SJSA1 (cell line): ENCODE results near the gene UPF1. TPM values are rescaled to one million over a fixed set of nuclear protein-coding genes. Genes with fewer than 3 reads are reported as not detected.
"Not testable (repeated sequence)": the region's sequence is repeated elsewhere in the genome, so short reads cannot be mapped to it uniquely, and the experiment has no call there.

Source experiments
- DNase-seq, 2 experiments: peaks; one replicate each; pipeline ENCODE4 v3.0.0-alpha.2; 2015 to 2020; ENCODE audit warnings: low spot score in 2 of 2, low read depth in 1 of 2
- H3K27ac ChIP-seq: fragments of 250-450 bp; sonication (Bioruptor Pico); 2 replicates; pipeline ENCODE4 v1.5.1; 2020; ENCODE audit warnings: mild to moderate bottlenecking, moderate library complexity
- H3K27me3 ChIP-seq: fragments of 250-450 bp; sonication (Bioruptor Pico); replicated peaks from 2 replicates; pipeline ENCODE4 v1.5.1; 2020; ENCODE audit warnings: mild to moderate bottlenecking, moderate library complexity
- H3K36me3 ChIP-seq: fragments of 250-450 bp; sonication (Bioruptor Pico); 2 replicates; pipeline ENCODE4 v1.5.1; 2020; ENCODE audit warnings: mild to moderate bottlenecking
- H3K4me1 ChIP-seq: fragments of 250-450 bp; sonication (Bioruptor Pico); replicated peaks from 2 replicates; pipeline ENCODE4 v1.6.1; 2021; ENCODE audit warnings: mild to moderate bottlenecking
- H3K4me3 ChIP-seq: fragments of 250-450 bp; sonication (Bioruptor Pico); 2 replicates; pipeline ENCODE4 v1.5.1; 2020; ENCODE audit warnings: mild to moderate bottlenecking
- H3K9me3 ChIP-seq: fragments of 250-450 bp; sonication (Bioruptor Pico); replicated peaks from 2 replicates; pipeline ENCODE4 v1.5.1; 2020; ENCODE audit warnings: mild to moderate bottlenecking
- total RNA-seq: library from RNA; depleted of rRNA; stranded (reverse); fragments of >200 nt; shearing (Covaris generic); gene quantifications from 2 replicates; pipeline ENCODE4 v1.2.3, GENCODE V29; 2014

The UPF1 gene
- total RNA-seq, 1 experiment from 2014 or later = 68.1 TPM

DNA sequence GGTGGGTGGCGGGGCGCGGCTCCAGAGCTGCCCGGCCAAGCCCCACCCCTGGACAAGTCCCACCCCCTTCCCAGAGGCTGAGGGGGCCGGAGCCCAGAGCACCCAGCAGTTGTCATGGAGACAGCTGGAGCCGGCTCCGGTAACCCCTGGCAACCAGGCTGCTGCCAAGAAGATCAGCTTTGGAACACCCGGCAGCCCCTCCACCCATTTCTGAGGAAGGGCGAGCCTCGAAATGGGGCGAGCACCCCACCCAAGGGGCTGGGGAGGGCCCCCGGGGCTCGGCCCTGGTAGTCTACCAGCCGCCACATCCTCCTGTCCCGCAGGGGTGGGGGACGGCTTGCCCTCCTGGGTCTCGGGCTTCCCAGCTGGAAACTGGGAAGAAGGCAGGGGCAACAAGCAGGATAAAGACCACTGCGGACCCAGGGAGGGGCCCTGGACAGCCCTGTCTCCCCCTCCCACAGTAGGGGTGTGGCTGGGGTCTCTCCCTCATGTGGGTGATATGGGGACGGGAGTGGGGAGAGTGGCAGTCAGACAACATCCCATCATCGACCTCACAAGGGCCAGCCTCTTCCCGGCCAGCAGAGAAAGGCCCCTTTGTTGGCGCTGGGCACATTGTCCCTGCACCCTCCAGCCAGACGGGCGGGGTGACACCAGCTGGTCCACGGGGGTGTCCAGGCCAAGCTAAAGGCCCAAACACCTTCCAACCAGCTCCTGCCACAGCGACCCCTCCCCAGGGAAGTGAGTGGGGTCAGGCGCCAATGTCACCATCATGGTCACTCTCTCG, 62.7 kb downstream of the UPF1 start:
- no peak for DNase-seq

GRCh38 chr19:18895038-18895823, 63.5 kb downstream of the UPF1 start:
- DNase-seq = peak in 1 of 2 experiments; percentile 46
- peaks cover 22% of the 10 kb centered on the region for H3K27me3 ChIP-seq
- H3K36me3 ChIP-seq = peaks cover 14% of the 10 kb centered on the region
- peaks cover 9% of the 10 kb centered on the region for H3K4me1 ChIP-seq
- H3K4me3 ChIP-seq = peak overlapping the region; percentile 19
- no peak overlapping the region for H3K27ac ChIP-seq
- no peaks in the 10 kb centered on the region for H3K9me3 ChIP-seq

More for the DNA sequence above, 62.7 kb downstream of the UPF1 start:
- Histone ChIP-seq H3K4me1 (peaks cover 9% of the 10 kb centered on the region), H3K9me3 (no peaks in the 10 kb centered on the region), H3K27me3 (peaks cover 22% of the 10 kb centered on the region), H3K36me3 (peaks cover 6% of the 10 kb centered on the region; the same call in 1 of the 2 replicates), H3K27ac (no peak overlapping the region), H3K4me3 (no peak overlapping the region)

DNA sequence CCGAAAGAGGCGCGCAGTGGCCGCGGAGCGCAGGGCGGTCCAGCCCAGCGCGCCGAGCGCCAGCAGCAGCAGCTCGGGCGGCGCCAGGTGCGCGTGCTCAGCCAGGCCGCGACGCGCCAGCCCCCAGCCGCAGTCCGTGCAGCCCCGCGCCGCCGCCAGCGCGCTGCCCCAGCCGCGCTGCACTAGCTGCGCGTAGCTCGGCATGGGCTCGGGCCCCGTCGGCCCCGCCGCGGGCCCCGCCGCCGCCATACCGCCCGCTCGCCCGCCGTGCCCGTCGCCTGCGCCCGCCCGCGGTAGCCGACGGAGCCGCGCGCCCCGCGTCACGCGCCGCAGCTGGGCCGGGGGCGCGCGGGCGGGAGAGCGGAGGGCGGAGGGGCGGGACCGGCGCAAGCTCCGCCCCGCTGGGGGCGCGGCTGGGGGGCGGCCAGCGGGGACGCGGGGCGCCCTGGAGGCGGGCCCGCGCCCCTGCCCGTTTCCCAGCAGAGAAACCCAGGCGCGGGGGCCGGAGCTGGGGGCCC, 64.1 kb downstream of the UPF1 start, which contains the start of gene CERS1:
TSS of gene CERS1 (minus strand) at position 335 of the 518 bp plus-strand sequence. CDS start at position 249, 86 bp downstream.
- peaks cover 9% of the 10 kb centered on the region for H3K4me1 ChIP-seq
- no peak within 1 kb of the TSS for H3K27ac ChIP-seq
- H3K9me3 ChIP-seq = no peaks in the 10 kb centered on the region
- peaks cover 22% of the 10 kb centered on the region for H3K27me3 ChIP-seq
- peak within 1 kb of the TSS; percentile 19 for H3K4me3 ChIP-seq
- no peak for DNase-seq
- peaks cover 16% of the 10 kb centered on the region for H3K36me3 ChIP-seq

- Histone ChIP-seq H3K27me3 (peaks cover 20% of the 10 kb centered on the region), H3K4me1 (peaks cover 9% of the 10 kb centered on the region), H3K9me3 (no peaks in the 10 kb centered on the region), H3K4me3 (no peak overlapping the region), H3K36me3 (peaks cover 20% of the 10 kb centered on the region), H3K27ac (no peak overlapping the region)
- no peak for DNase-seq
Observed at GRCh38 chr19:18896421-18896841, 64.7 kb downstream of the UPF1 start.

GRCh38 chr19:18897094-18898029, 65.6 kb downstream of the UPF1 start:
- DNase-seq = no peak
- Histone ChIP-seq H3K27ac (no peak overlapping the region), H3K4me3 (no peak overlapping the region), H3K36me3 (peaks cover 24% of the 10 kb centered on the region), H3K9me3 (no peaks in the 10 kb centered on the region), H3K4me1 (peaks cover 9% of the 10 kb centered on the region), H3K27me3 (peaks cover 19% of the 10 kb centered on the region)

DNA sequence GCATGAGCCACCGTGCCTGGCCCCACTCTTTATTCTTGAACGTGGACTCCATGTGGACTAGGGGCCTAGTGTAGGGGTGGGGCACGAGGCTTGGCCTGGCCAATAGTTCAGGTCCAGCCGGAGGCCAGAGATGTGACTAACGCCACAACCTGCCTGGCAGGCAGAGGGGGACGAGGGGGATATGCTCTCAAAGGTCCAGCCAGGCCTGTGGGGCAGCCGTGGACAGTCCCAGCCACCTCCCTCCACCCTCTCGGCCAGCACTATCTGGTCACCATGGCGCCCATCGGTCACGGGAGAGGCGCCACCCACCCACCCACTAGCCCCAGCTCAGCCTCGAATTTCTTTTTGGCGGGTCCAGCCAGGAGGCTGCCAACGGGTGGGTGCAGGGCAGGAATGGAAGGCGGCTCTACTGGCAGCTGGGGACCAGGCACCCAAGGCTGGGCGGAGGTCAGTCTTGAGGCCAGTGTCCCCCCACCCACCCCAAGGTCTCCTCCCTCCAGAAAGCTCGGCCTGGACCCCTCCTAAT, 66.4 kb downstream of the UPF1 start:
- peak in 1 of 2 experiments; percentile 46 for DNase-seq
- Histone ChIP-seq H3K4me1 (peaks cover 9% of the 10 kb centered on the region), H3K9me3 (no peaks in the 10 kb centered on the region), H3K36me3 (peaks cover 24% of the 10 kb centered on the region), H3K27me3 (peaks cover 19% of the 10 kb centered on the region), H3K27ac (no peak overlapping the region), H3K4me3 (no peak overlapping the region)

- no peak overlapping the region for H3K27ac ChIP-seq
- peaks cover 16% of the 10 kb centered on the region for H3K27me3 ChIP-seq
Observed at GRCh38 chr19:18898607-18899408, 67.0 kb downstream of the UPF1 start.

DNA sequence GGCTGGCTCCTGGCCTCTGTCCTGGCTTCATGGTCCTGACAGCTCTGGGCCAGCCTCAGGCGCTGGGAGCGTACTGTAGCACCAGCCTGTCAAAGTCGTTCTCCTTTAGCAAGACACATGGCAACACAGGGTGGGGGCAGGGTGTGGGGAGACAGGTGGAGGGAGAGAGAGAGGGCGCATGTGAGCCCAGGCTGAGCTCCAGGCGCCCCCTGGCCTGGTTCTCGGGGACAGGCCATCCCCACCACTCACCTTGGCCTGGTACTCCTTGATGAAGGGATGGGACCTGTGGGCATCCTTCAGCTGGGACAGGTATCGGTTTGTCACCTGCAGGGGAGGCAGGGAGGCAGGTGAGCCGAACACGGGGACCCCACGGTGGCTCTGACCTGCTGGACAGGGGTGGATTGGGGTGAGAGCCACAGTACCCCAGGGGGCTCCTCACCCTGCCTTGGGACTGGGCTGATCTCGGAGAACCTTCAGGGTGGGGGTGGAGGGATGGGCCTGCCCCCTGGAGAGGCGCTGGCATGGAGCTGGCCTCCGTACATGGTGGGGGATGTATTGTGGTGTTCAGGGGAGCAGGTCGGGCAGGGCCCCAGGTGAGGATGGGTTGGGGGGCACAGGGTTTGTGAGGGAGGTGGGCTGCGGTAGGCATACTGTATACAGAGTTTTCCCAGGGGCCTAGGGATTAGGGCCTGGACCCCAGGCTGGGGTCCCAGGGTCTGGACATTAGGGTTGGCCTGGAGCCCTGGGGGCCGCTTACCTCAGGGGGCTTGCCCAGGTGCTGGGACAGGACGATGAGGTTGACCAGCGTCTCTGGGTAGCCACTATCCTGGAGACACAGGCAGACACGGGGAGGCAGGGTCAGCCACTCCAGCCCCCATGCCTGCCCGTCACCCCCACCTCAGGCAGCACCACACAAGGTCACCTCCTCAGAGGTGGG, 68.1 kb downstream of the UPF1 start:
- Histone ChIP-seq H3K4me3 (no peak overlapping the region), H3K27ac (no peak overlapping the region), H3K4me1 (peaks cover 9% of the 10 kb centered on the region), H3K9me3 (no peaks in the 10 kb centered on the region), H3K27me3 (peaks cover 8% of the 10 kb centered on the region), H3K36me3 (peaks cover 38% of the 10 kb centered on the region)
- peak in 1 of 2 experiments; percentile 43 for DNase-seq

More at GRCh38 chr19:18898607-18899408, 67.0 kb downstream of the UPF1 start:
- peak in 1 of 2 experiments; percentile 36 for DNase-seq
- Histone ChIP-seq H3K4me1 (peaks cover 9% of the 10 kb centered on the region), H3K9me3 (no peaks in the 10 kb centered on the region), H3K36me3 (peaks cover 27% of the 10 kb centered on the region), H3K4me3 (no peak overlapping the region)

DNA sequence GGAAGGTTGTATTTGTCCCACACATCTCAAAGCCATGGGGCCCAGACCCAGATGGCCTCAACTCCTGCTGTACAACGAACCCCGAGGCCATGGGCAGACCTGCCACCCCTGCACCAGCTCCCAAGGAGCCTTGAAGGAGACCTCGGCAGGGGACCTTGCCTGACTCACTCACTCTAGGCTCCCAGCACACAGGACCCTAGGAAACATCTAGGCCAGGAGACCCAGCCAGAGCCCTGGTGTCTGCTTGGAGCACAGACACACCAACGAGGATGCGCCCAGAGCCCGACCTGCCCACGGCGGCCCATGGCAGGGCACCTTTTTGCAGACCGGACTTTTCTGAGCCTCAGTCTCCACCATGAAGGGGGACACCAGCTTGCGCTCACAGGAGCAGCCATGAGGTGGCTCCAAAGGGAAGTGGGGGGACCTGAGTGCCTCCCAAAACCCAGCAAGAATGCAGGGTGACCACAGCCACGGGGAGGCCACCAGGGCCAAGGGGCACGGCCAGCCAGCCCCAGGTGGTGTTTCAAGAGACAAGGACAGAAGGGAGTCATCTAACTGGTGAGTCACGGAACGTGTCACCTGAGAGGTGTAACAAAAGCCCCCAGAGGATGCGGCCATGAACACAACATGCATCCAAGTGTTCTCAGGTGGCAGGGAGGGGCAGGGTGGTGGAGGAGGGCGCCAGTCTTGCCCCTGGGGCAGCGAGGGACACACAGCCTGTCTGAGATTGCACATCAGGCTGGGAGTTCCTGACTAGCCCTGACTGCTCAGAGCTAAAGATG, 69.1 kb downstream of the UPF1 start:
- Histone ChIP-seq H3K36me3 (peaks cover 48% of the 10 kb centered on the region), H3K9me3 (no peaks in the 10 kb centered on the region), H3K4me1 (no peaks in the 10 kb centered on the region), H3K27ac (no peak overlapping the region), H3K4me3 (no peak overlapping the region), H3K27me3 (no peaks in the 10 kb centered on the region; the same call in none of the 2 replicates)
- DNase-seq = no peak

GRCh38 chr19:18901491-18901890, 69.7 kb downstream of the UPF1 start:
- Histone ChIP-seq H3K9me3 (no peaks in the 10 kb centered on the region), H3K4me3 (no peak overlapping the region), H3K4me1 (no peaks in the 10 kb centered on the region), H3K36me3 (peaks cover 54% of the 10 kb centered on the region), H3K27me3 (no peaks in the 10 kb centered on the region; the same call in none of the 2 replicates), H3K27ac (no peak overlapping the region)
- DNase-seq = no peak

DNA sequence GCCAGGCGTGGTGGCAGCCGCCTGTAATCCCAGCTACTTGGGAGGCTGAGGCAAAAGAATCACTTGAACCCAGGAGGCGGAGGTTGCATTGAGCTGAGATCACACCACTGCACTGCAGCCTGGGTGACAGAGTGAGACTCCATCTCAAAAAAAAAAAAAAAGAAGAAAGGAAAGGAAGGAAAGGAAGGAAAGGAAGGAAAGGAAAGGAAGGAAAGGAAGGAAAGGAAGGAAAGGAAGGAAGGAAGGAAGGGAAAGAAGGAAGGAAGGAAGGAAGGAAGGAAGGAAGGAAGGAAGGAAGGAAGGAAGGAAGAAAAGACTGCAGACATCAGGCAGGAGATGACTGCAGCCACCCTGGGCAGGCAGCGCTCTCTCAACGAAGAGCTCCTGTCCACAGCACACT, 70.8 kb downstream of the UPF1 start:
- not testable (repeated sequence) for H3K4me1 ChIP-seq, H3K27ac ChIP-seq, H3K9me3 ChIP-seq, H3K4me3 ChIP-seq, DNase-seq, H3K27me3 ChIP-seq
- H3K36me3 ChIP-seq = peaks cover 64% of the 10 kb centered on the region
